WTC11 (cell line): ENCODE results near the gene KAZN. TPM values are rescaled to one million over a fixed set of nuclear protein-coding genes. Genes with fewer than 3 reads are reported as not detected.

Experiments used
- ATAC-seq: fragments of 200-7000 bp; cut with Tn5 transposase; 2 replicates; pipeline ENCODE4 v1.10.0; 2021; ENCODE audit warnings: mild to moderate bottlenecking, moderate library complexity
- CTCF ChIA-PET: fragments of 300-600 bp; sonication (Branson Sonifier 250); formaldehyde crosslinking; loops from one replicate; lab custom pipeline; 2021; ENCODE audit warnings: antibody characterized with exemption; lab: Charles Lee
- POLR2A ChIA-PET: fragments of 350-600 bp; sonication (Branson Sonifier 250); formaldehyde crosslinking; loops from one replicate; lab custom pipeline; 2021; ENCODE audit warnings: antibody characterized with exemption; lab: Charles Lee
- DNase-seq: peaks from one replicate; pipeline ENCODE4 v3.0.0; 2021; ENCODE audit warnings: low spot score
- H3K27ac Mint-ChIP-seq: 2 replicates; pipeline ENCODE4 v1.8.0; 2021; ENCODE audit warnings: mixed read lengths
- H3K27me3 Mint-ChIP-seq: 2 replicates; pipeline ENCODE4 v1.8.0; 2021; ENCODE audit warnings: low read depth, mild to moderate bottlenecking, moderate library complexity, mixed read lengths
- H3K36me3 Mint-ChIP-seq: 2 replicates; pipeline ENCODE4 v1.8.0; 2021; ENCODE audit warnings: mixed read lengths
- H3K4me1 Mint-ChIP-seq: 2 replicates; pipeline ENCODE4 v1.8.0; 2022; ENCODE audit warnings: mixed read lengths
- H3K4me3 Mint-ChIP-seq: 2 replicates; pipeline ENCODE4 v1.8.0; 2021; ENCODE audit warnings: mild to moderate bottlenecking, moderate library complexity, mixed read lengths
- H3K9me3 Mint-ChIP-seq: 2 replicates; pipeline ENCODE4 v1.8.0; 2021; ENCODE audit warnings: mixed read lengths
- ATF1 ChIP-seq: sonication (generic); formaldehyde crosslinking; IDR thresholded peaks from 2 replicates; pipeline ENCODE4 v1.8.1; 2023; ENCODE audit warnings: mild to moderate bottlenecking, moderate library complexity, missing genetic modification reagents
- CTCF ChIP-seq: fragments of 200-600 bp; IDR thresholded peaks from 2 replicates; pipeline ENCODE4 v1.8.0; 2022; ENCODE audit warnings: antibody characterized with exemption
- ESRRA ChIP-seq: sonication (generic); formaldehyde crosslinking; IDR thresholded peaks from 2 replicates; pipeline ENCODE4 v1.8.1; 2022; ENCODE audit warnings: mild to moderate bottlenecking, missing genetic modification reagents, borderline replicate concordance
- FOXP1 ChIP-seq: sonication (generic); formaldehyde crosslinking; IDR thresholded peaks from 2 replicates; pipeline ENCODE4 v1.8.0; 2022; ENCODE audit warnings: missing genetic modification reagents, mild to moderate bottlenecking, moderate library complexity, borderline replicate concordance
- TEAD1 ChIP-seq: sonication (generic); formaldehyde crosslinking; IDR thresholded peaks from 2 replicates; pipeline ENCODE4 v1.8.0; 2022; ENCODE audit warnings: mild to moderate bottlenecking, missing genetic modification reagents
- TEAD4 ChIP-seq: sonication (generic); formaldehyde crosslinking; IDR thresholded peaks from 2 replicates; pipeline ENCODE4 v1.8.0; 2022; ENCODE audit warnings: mild to moderate bottlenecking, missing genetic modification reagents
- TP53 ChIP-seq: sonication (generic); formaldehyde crosslinking; IDR thresholded peaks from 2 replicates; pipeline ENCODE4 v1.8.1; 2023; ENCODE audit warnings: mild to moderate bottlenecking, missing genetic modification reagents
- ZBTB21 ChIP-seq: sonication (generic); formaldehyde crosslinking; IDR thresholded peaks from 2 replicates; pipeline ENCODE4 v1.8.1; 2023; ENCODE audit warnings: mild to moderate bottlenecking, missing genetic modification reagents, borderline replicate concordance
- ZNF317 ChIP-seq: sonication (generic); formaldehyde crosslinking; IDR thresholded peaks from 2 replicates; pipeline ENCODE4 v1.8.1; 2023; ENCODE audit warnings: low read depth, mild to moderate bottlenecking, moderate library complexity, missing genetic modification reagents, borderline replicate concordance
- total RNA-seq: library from RNA; stranded (reverse); gene quantifications from 3 replicates; pipeline ENCODE4 v1.2.3, GENCODE V29; 2021
- TF ChIP-seq, protein P1 (sequence below): sonication (generic); formaldehyde crosslinking; IDR thresholded peaks from 2 replicates; pipeline ENCODE4 v1.8.0; 2022; ENCODE audit warnings: mild to moderate bottlenecking, missing genetic modification reagents
- TF ChIP-seq, protein P2 (sequence below): sonication (generic); formaldehyde crosslinking; IDR thresholded peaks from 2 replicates; pipeline ENCODE4 v1.8.0; 2023; ENCODE audit warnings: missing genetic modification reagents, mild to moderate bottlenecking, borderline replicate concordance
- TF ChIP-seq, protein P3 (sequence below): sonication (generic); formaldehyde crosslinking; IDR thresholded peaks from 2 replicates; pipeline ENCODE4 v1.8.0; 2022; ENCODE audit warnings: missing genetic modification reagents

Gene KAZN
- total RNA-seq, 1 experiment from 2014 or later, result 19.9 TPM

GRCh38 chr1:15089258-15089992, 490.9 kb downstream of the KAZN start (continued):
- TF ChIP-seq ZBTB21 (CRISPR knock-in tag), result no peak
- TF ChIP-seq ESRRA (CRISPR knock-in tag), result no peak
- TF ChIP-seq ATF1 (CRISPR knock-in tag), result no peak

GRCh38 chr1:15090373-15090772, 491.9 kb downstream of the KAZN start:
- Mint-ChIP-seq H3K9me3 (no peaks in the 10 kb centered on the region), H3K36me3 (no peaks in the 10 kb centered on the region), H3K27me3 (no peaks in the 10 kb centered on the region), H3K27ac (peak overlapping the region; percentile 89), H3K4me3 (no peak overlapping the region; the same call in 1 of the 2 replicates), H3K4me1 (peaks cover 32% of the 10 kb centered on the region)
- CTCF ChIA-PET, result interaction anchor here (0.8 to 1.5 kb wide), 12 partner anchors 8 to 233 kb away, joined by 3 to 6 read pairs (median 3); no protein-coding TSS in a partner anchor
- DNase-seq, result peak; percentile 81
- TF ChIP-seq, protein P1, sequence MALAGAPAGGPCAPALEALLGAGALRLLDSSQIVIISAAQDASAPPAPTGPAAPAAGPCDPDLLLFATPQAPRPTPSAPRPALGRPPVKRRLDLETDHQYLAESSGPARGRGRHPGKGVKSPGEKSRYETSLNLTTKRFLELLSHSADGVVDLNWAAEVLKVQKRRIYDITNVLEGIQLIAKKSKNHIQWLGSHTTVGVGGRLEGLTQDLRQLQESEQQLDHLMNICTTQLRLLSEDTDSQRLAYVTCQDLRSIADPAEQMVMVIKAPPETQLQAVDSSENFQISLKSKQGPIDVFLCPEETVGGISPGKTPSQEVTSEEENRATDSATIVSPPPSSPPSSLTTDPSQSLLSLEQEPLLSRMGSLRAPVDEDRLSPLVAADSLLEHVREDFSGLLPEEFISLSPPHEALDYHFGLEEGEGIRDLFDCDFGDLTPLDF (CRISPR knock-in tag), result 0 out of 2 replicates have a peak, but pooled peaks have one; percentile 27
- TF ChIP-seq TEAD1 (CRISPR knock-in tag) (peak; percentile 91; the same call in 1 of the 2 replicates), TP53 (CRISPR knock-in tag) (no peak), TEAD4 (CRISPR knock-in tag) (peak; percentile 84; the same call in 1 of the 2 replicates)
- TF ChIP-seq, protein P2, sequence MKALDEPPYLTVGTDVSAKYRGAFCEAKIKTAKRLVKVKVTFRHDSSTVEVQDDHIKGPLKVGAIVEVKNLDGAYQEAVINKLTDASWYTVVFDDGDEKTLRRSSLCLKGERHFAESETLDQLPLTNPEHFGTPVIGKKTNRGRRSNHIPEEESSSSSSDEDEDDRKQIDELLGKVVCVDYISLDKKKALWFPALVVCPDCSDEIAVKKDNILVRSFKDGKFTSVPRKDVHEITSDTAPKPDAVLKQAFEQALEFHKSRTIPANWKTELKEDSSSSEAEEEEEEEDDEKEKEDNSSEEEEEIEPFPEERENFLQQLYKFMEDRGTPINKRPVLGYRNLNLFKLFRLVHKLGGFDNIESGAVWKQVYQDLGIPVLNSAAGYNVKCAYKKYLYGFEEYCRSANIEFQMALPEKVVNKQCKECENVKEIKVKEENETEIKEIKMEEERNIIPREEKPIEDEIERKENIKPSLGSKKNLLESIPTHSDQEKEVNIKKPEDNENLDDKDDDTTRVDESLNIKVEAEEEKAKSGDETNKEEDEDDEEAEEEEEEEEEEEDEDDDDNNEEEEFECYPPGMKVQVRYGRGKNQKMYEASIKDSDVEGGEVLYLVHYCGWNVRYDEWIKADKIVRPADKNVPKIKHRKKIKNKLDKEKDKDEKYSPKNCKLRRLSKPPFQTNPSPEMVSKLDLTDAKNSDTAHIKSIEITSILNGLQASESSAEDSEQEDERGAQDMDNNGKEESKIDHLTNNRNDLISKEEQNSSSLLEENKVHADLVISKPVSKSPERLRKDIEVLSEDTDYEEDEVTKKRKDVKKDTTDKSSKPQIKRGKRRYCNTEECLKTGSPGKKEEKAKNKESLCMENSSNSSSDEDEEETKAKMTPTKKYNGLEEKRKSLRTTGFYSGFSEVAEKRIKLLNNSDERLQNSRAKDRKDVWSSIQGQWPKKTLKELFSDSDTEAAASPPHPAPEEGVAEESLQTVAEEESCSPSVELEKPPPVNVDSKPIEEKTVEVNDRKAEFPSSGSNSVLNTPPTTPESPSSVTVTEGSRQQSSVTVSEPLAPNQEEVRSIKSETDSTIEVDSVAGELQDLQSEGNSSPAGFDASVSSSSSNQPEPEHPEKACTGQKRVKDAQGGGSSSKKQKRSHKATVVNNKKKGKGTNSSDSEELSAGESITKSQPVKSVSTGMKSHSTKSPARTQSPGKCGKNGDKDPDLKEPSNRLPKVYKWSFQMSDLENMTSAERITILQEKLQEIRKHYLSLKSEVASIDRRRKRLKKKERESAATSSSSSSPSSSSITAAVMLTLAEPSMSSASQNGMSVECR (CRISPR knock-in tag), result peak; percentile 80; the same call in 1 of the 2 replicates
- peak; percentile 95 for ATAC-seq
- POLR2A ChIA-PET, result interaction anchor here (1.0 kb wide), 1 partner anchor 11 kb away, joined by 3 read pairs; no protein-coding TSS in a partner anchor

DNA sequence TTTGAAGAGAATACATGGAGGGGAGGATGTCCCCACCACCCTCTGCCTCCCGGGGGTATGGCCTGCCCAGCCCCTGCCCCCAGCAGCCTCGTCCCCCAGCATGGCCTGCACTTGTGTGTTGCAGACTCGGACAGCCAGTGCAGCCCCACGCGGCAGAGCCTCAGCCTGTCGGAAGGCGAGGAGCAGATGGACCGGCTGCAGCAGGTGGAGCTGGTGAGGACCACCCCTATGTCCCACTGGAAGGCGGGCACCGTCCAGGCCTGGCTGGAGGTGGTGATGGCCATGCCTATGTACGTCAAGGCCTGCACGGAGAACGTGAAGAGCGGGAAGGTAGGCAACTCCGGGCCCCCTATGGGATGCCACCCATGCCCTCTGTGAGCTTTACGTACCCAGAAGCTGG, 495.6 kb downstream of the KAZN start:
- no peaks in the 10 kb centered on the region for H3K9me3 Mint-ChIP-seq
- no peaks in the 10 kb centered on the region for H3K36me3 Mint-ChIP-seq
- TF ChIP-seq ZNF317 (CRISPR knock-in tag), result no peak
- no peak for TF ChIP-seq FOXP1 (CRISPR knock-in tag)
- TF ChIP-seq, protein P3, sequence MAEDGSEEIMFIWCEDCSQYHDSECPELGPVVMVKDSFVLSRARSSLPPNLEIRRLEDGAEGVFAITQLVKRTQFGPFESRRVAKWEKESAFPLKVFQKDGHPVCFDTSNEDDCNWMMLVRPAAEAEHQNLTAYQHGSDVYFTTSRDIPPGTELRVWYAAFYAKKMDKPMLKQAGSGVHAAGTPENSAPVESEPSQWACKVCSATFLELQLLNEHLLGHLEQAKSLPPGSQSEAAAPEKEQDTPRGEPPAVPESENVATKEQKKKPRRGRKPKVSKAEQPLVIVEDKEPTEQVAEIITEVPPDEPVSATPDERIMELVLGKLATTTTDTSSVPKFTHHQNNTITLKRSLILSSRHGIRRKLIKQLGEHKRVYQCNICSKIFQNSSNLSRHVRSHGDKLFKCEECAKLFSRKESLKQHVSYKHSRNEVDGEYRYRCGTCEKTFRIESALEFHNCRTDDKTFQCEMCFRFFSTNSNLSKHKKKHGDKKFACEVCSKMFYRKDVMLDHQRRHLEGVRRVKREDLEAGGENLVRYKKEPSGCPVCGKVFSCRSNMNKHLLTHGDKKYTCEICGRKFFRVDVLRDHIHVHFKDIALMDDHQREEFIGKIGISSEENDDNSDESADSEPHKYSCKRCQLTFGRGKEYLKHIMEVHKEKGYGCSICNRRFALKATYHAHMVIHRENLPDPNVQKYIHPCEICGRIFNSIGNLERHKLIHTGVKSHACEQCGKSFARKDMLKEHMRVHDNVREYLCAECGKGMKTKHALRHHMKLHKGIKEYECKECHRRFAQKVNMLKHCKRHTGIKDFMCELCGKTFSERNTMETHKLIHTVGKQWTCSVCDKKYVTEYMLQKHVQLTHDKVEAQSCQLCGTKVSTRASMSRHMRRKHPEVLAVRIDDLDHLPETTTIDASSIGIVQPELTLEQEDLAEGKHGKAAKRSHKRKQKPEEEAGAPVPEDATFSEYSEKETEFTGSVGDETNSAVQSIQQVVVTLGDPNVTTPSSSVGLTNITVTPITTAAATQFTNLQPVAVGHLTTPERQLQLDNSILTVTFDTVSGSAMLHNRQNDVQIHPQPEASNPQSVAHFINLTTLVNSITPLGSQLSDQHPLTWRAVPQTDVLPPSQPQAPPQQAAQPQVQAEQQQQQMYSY (CRISPR knock-in tag), result 0 out of 2 replicates have a peak, but pooled peaks have one; percentile 16
- no peak for TF ChIP-seq CTCF
- no peak for TF ChIP-seq ZBTB21 (CRISPR knock-in tag)
- no peaks in the 10 kb centered on the region; the same call in 1 of the 2 replicates for H3K27me3 Mint-ChIP-seq
- CTCF ChIA-PET, result interaction anchor here (0.9 to 1.4 kb wide), 2 partner anchors 18 to 47 kb away, joined by 3 read pairs; no protein-coding TSS in a partner anchor
- ATAC-seq, result no peak
- H3K4me1 Mint-ChIP-seq, result peaks cover 35% of the 10 kb centered on the region
- H3K27ac Mint-ChIP-seq, result no peak overlapping the region
- H3K4me3 Mint-ChIP-seq, result no peak overlapping the region
- no peak for DNase-seq
- POLR2A ChIA-PET, result no interaction called here
